GM08714 (cell line): Measurements from ENCODE around the gene HOXC13.

Source experiments
- H3K4me3 ChIP-seq: fragments of 200-500 bp; sonication (Bioruptor generic); 2 replicates; pipeline ENCODE4 v1.5.1; 2014; ENCODE audit warnings: mild to moderate bottlenecking, low read length, inconsistent platforms
- ZNF274 ChIP-seq: IDR thresholded peaks from 2 replicates; pipeline ENCODE4 v1.6.1; 2012; ENCODE audit warnings: mild to moderate bottlenecking, low read depth, low read length

The HOXC13 gene

DNA sequence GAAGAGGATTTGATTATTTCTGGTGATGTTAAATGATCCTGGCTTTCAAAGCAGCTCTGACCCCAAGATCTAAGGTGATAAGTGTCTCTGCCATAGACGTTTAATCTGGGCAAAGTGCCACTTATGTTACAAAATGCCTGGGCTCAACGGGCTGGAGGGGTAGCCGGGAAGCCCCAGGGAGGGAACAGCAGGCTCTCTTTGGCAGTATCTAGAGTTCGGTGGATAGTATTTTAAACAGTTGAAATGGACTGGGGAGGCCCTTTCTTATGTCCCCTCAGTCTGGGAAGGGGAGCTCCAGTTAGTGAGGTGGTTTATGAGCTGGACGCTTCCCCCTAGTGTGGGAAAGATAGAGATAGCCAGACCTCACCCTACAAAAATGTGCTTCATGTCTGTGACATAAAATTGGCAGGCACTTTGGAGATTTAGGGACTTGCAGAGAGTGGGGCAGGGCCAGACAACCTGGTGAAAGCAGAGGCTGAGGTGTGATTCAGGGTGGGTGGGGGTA, 28.8 kb downstream of the HOXC13 start:
- no peak overlapping the region for H3K4me3 ChIP-seq
- TF ChIP-seq ZNF274 = no peak

DNA sequence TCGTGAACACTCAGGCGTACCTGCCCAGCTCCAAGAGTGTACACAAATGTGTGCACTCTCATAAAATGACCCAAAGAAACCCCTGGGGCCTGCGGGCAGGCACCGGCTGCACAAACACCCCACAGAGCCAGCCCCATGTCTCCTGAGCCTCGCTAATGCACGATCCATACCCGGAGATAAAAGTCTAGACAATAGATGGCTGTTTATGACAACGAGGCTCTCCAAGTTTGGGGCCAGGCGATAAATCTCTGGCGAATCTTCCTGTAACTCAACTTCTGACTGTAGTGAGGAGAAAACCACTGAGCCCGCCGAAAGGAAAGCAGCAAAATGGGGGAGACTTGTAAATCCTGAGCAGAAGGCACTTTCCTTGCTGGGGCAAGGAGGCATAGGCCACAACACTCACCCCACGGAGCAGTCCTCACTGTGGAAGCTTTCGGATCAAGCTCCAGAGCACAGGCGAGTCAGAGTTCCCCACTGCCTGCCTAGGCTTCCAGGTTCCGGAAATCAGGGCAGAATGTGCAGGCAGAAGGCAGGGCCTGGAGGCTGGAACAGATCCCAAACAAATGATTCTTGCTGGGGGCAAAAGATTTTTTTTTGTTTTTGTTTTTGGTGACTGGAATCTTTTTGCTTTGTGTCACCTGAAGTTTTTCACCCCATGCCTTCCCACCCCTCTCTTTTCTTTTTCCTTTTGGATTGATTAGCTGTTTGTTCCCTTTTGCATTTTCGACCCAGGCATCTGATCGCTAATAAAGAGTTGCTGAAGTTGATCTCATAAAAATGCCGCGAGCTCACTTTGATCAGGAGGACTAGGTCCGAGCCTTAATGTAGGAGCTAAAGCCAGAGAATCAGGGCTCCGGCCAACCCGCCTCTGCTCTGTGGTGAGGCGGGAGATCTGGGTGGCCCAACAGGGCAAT, 29.8 kb downstream of the HOXC13 start:
- no peak for TF ChIP-seq ZNF274
- H3K4me3 ChIP-seq = no peak overlapping the region

DNA sequence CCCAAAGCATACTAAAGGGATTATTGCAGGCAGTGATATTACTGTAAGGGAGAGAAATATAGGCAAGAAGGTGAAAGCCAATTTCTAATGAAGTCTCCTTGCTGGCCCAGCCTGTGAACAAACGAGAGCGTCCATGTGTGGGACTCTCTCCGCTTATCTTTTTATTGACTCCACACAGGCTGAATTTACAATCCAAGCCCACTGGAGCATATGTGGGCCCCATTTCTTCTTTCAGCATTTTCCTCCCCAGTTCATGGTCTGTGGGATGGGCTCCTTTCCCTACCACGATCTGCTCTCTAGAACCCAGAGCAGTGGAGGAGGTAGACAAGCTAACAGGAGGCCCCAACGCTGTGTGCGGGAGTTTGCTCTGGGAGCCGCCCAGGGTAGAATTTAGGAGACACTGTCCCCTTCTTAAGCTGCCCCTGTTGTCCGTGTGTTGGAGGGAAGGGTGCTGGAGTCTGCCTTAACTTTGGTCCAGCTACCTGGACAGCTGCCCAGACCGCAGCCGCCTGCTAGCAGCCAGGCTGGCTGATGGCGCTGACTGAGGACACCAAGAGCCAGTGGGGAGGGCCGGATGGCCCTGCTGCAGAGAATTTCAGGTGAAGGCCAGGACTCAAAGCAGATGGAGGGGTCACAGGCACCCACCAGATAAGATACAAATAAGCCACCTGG, 31.1 kb downstream of the HOXC13 start:
- TF ChIP-seq ZNF274 = no peak
- H3K4me3 ChIP-seq = no peak overlapping the region

DNA sequence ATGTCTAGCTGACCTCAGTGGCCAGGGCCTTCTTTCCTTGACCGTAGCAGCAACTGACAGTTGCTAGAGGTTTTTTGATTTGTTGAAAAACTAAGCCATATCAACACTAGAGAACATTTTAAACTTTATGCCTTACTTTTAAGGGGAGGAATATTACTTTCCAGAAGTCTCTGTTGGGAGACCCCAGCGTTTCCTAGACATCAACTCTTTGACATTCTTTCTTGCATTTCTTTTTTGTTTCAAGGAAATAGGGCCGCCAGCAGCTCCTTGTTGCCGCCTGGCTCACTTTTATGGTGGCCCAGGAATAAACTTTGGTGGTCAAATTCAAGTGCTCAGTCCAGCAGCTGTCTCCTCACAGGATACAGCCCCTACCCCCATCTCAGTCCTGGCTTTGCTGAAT, 31.8 kb downstream of the HOXC13 start:
- H3K4me3 ChIP-seq = no peak overlapping the region
- TF ChIP-seq ZNF274 = no peak

DNA sequence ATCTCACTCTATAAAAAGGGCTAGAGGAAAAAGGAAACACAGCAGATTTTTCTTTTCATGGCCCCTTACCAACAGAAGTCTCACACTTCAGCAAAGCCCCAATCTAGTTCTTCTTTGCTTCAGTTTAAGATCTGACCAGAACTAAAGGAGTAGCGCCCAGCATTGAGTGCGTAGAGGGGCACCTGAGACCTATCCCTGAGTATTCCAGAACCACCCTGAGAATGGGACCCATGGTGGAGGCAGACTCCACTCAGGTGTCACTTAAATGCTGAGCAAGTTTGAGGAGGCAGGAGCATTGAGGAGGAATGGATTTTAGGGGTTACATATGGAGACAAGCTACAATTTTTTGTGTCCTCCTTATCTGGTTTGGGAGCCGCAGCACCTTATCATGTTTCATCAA, 32.5 kb downstream of the HOXC13 start:
- no peak for TF ChIP-seq ZNF274
- H3K4me3 ChIP-seq = no peak overlapping the region

DNA sequence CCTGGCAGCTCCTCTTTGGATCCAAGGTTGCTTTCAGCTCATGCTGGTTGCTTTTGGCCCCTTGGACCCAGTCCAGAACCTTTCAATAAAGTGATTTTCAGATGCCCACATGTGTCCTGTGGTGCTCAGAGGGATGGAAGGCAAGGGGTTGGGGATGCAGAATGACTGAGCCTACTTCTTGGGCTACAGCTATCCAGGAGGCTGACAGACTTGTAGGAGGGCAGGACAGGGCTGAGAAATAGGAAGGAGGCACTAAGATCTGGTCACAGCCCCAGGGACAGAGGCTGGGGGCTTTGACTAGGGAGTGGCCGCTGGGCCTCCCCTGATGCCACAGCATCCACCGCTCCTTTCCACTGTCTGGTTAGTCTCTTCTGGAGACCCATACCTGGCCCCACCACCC, 33.1 kb downstream of the HOXC13 start:
- H3K4me3 ChIP-seq = no peak overlapping the region
- no peak for TF ChIP-seq ZNF274

DNA sequence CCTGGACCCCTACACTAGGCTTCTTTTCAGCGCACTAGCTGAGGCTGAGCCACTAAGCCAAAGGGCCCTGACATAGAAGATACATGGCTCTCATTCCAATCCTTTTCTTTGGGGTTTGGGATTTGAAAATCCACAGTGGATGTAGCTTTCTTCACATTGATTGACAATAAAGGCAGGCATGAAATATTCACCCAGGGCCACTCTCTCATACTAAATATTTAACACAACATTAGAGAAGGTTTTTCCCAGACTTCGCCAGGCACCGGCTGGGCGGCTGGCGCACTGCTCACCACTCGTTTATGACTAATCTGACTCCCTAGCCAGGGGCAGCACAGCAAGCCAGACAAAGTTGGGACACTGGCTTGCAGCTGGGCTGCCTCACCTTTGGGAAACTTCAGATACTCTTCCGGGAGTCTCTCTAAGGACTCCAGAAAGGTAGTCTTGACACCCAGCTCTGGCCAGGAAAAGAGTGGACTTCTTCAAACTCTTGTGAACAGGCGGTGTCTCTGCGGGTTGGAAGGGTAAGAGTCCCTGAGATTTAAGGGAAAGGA, 33.6 kb downstream of the HOXC13 start:
- no peak for TF ChIP-seq ZNF274
- H3K4me3 ChIP-seq = no peak overlapping the region

DNA sequence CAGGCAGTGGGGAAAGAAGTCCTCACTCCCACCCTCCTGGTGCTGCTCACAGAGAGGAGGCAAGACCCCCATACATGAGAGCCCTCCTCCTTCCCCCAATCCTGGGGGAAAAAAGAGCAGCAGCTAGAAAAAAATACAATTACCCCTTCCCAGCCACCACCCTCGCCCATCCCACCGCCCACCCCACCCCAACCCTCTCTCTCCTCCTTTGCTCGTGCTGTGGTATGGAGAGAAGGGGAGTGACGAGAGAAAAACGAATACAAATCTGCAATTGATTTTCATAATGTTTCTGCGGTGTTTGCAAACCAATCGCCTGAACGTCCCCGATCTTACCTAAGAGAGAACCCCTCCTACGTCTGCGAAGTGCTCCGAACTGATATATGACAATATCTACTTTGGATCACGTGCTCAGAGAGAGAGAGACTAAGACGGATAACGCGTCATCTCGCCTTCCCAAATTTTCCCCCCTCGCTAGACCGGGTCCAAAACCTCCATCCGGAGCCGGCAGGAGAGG, 34.1 kb downstream of the HOXC13 start, which contains the start of gene HOXC11:
HOXC11 (plus strand) TSS at position 405 of the 514 bp plus-strand sequence. CDS start 116 bp downstream, outside the sequence.
- no peak for TF ChIP-seq ZNF274
- H3K4me3 ChIP-seq = no peak within 1 kb of the TSS

DNA sequence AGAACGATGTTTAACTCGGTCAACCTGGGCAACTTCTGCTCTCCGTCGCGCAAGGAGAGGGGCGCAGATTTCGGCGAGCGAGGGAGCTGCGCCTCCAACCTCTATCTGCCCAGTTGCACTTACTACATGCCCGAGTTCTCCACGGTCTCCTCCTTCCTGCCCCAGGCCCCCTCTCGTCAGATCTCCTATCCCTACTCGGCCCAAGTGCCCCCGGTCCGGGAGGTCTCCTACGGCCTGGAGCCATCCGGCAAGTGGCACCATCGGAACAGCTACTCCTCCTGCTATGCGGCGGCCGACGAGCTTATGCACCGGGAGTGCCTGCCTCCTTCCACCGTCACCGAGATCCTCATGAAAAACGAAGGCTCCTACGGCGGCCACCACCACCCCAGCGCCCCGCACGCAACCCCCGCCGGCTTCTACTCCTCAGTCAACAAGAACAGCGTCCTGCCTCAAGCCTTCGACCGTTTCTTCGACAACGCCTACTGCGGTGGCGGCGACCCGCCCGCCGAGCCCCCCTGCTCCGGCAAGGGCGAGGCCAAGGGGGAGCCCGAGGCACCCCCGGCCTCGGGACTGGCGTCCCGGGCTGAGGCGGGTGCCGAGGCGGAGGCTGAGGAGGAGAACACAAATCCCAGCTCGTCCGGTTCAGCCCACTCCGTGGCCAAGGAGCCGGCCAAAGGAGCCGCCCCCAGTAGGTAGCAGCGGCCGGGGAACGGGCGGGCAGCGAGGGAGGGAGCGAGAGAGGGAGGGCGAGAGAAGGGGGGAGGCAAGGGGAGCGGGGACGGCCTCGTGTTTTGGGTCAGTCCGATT, 34.8 kb downstream of the HOXC13 start:
- no peak overlapping the region for H3K4me3 ChIP-seq
- TF ChIP-seq ZNF274 = no peak

DNA sequence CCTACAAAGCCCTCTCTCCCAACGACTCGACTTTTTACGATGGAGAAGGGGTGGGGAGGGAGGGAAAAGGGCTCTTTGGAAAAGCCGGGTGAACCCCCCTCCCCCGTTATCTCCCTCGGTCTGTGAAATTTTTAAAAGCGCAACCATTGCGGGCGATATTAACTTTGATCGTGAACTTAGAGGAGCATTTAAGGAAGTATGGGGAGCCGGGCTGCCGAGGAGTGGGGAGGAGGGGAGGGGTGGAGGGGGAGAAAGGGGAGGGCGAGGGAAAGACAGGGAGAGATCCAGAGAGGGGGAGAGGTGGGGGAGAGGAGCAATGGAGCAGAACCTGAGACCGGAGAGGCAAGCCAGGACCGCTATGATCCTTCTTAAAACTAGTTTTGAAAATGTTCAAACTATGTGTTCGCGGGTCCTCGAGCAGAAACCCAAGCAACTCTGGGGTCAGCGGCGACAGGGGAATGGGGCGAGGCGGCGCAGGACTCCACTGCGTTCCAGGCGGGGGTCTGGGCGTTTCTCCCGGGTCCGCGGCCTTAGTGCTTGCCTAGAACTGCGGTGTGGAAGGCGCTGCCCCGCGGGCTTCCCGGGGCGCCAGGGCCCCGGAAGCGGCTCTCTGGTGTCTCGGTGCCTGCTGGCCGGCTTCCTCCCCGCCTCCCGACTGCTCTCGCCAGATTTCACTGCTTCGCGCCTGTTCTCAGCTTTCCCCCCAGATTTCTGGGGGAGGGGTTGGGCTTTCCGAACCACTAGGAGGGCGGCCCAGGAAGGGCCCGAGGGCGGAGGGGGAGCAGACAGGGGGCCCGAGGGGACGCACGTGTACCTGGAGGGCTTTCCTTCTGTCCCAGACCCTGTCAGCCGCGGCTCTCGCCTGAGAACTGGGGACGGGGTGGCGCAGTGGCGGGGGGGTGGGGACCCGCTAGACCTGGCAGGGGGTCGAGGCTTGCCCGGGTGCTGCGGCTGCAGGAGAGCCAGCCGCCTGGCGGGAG, 35.7 kb downstream of the HOXC13 start, which contains the start of gene HOTAIR:
HOTAIR (minus strand) TSS at position 871 of the 980 bp plus-strand sequence.
- no peak for TF ChIP-seq ZNF274
- H3K4me3 ChIP-seq = peak within 1 kb of the TSS; percentile 47; the same call in 1 of the 2 replicates

DNA sequence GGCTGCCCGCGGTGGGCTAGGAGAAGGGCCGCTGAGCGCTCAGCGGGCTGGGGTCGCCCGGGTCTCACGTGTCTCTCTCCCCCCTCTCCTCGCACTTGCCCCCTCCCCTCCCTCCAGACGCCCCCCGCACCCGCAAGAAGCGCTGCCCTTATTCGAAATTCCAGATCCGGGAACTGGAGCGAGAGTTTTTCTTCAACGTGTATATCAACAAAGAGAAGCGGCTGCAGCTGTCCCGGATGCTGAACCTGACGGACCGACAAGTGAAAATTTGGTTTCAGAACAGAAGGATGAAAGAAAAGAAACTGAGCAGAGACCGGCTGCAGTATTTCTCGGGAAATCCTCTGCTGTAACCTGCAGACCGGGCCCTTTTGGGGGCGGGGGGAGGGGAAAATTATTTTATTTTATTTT, 36.4 kb downstream of the HOXC13 start:
- H3K4me3 ChIP-seq = peak overlapping the region; percentile 47; the same call in 1 of the 2 replicates
- no peak for TF ChIP-seq ZNF274

DNA sequence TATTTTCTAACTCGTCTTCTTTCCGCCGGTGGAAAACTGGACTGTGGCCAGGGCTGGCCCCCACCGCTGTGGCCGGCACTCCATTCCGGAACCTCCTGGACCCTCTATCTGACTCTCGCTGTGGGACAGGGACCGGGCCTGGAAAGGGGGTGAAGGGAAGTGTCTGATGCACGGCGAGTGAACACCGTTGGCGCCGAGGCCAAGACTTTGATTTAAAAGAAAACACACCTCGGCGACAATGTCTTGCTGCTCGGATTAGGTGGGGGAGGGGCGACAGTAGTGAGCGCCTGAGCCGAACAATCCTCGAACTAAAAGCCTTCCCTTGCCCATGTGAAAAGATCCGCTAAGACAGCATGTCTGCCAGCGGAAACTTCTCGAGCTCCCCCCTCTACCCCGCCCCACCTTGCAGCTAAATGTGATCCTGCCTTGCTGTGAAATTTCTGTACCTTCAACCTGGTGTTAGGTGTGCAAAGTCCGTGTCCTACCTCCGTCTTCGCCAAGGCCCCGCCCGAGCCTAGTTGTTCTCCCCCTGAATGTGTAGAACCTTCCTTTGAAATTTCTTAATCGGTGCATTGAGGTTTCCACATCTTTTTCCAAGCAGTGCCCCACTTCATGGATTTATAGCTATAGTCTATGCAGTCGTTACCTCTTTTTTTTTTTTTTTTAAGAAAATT, 37.0 kb downstream of the HOXC13 start:
- peak overlapping the region; percentile 47; the same call in 1 of the 2 replicates for H3K4me3 ChIP-seq
- TF ChIP-seq ZNF274 = no peak
